Mucosa of descending colon (tissue), 3 donors: ENCODE measurements around the gene C2orf92. TPM values are rescaled to one million over a fixed set of nuclear protein-coding genes. Genes with fewer than 3 reads are reported as not detected.

ENCODE experiments used
- ATAC-seq: fragments of 200-7000 bp; cut with Tn5 transposase; one replicate; pipeline ENCODE4 v1.9.1; 2020; ENCODE audit warnings: mild to moderate bottlenecking, moderate library complexity
- DNase-seq, 3 donors: peaks; one replicate each; pipeline ENCODE4 v3.0.0-alpha.2; 2020
- H3K36me3 ChIP-seq: fragments of 200-600 bp; one replicate; pipeline ENCODE4 v1.8.0; 2021; ENCODE audit warnings: low read depth, mild to moderate bottlenecking
- H3K4me1 ChIP-seq: fragments of 200-600 bp; one replicate; pipeline ENCODE4 v1.8.0; 2021; ENCODE audit warnings: low read depth, mild to moderate bottlenecking
- H3K4me3 ChIP-seq: fragments of 200-600 bp; one replicate; pipeline ENCODE4 v1.8.0; 2021; ENCODE audit warnings: mild to moderate bottlenecking
- H3K9me3 ChIP-seq: fragments of 200-600 bp; one replicate; pipeline ENCODE4 v1.8.0; 2021; ENCODE audit warnings: mild to moderate bottlenecking
- CTCF ChIP-seq: fragments of 200-600 bp; IDR thresholded peaks from one replicate; pipeline ENCODE4 v1.8.0; 2022; ENCODE audit warnings: antibody characterized with exemption, mild to moderate bottlenecking
- intact Hi-C, 2 donors: fragments of 100-400 bp; cut with DNase I in 1 of 2; cut with micrococcal nuclease in 1 of 2; formaldehyde crosslinking; loops; one replicate each; pipeline versions ENCODE4 v1.11.0 to v1.11.1; 2022; cut with DNase I, micrococcal nuclease
- total RNA-seq, 3 donors: library from RNA; stranded (reverse); fragmentation: NEBNext Ultra II Directional in 2 of 3; extraction: Animal tissue kit (Norgen Biotek cat#: 25700) in 2 of 3; gene quantifications; one replicate each; pipeline versions ENCODE4 v1.2.1 to v1.2.4, GENCODE V29; 2021 to 2023
- donor health status: DM: no; HTN: no; CAD: no; lungs with moderate emphysema.
- donor health status: DM: no; HTN: no; CAD: no.
- donor health status: DM: no; HTN: yes; CAD: no.

C2orf92 gene
- total RNA-seq, 3 donors from 2014 or later: 8.7 to 12.5 (median 11.7) TPM

- no peak for TF ChIP-seq CTCF
- H3K4me3 ChIP-seq: no peak overlapping the region
- DNase-seq (no peak), ATAC-seq (no peak)
- no peaks in the 10 kb centered on the region for H3K9me3 ChIP-seq
- intact Hi-C loops: loop anchor here in 1 of 2 donors (10.0 kb wide), 1 partner anchor 99 kb away; no protein-coding TSS in a partner anchor
- H3K36me3 ChIP-seq: no peaks in the 10 kb centered on the region
- no peaks in the 10 kb centered on the region for H3K4me1 ChIP-seq
Observed at GRCh38 chr2:97693476-97693875, 24.0 kb downstream of the C2orf92 start.

- no peaks in the 10 kb centered on the region for H3K9me3 ChIP-seq
- no peak for ATAC-seq
- no peak overlapping the region for H3K4me3 ChIP-seq
- no peak for TF ChIP-seq CTCF
- no peaks in the 10 kb centered on the region for H3K4me1 ChIP-seq
- intact Hi-C loops: loop anchor here (5.0 to 10.0 kb wide), 2 partner anchors 101 to 103 kb away; no protein-coding TSS in a partner anchor
- no peak for DNase-seq
- no peaks in the 10 kb centered on the region for H3K36me3 ChIP-seq
Observed at GRCh38 chr2:97695744-97696143, 26.2 kb downstream of the C2orf92 start.

GRCh38 chr2:97697252-97698235 lies 28.0 kb downstream of the C2orf92 start:
- Histone ChIP-seq H3K4me3 (no peak overlapping the region), H3K36me3 (no peaks in the 10 kb centered on the region), H3K4me1 (no peaks in the 10 kb centered on the region), H3K9me3 (no peaks in the 10 kb centered on the region)
- ATAC-seq (peak; percentile 97), DNase-seq (peak; percentile 89 to 99 (median 93))
- intact Hi-C loops: loop anchor here (5.0 to 10.0 kb wide), 2 partner anchors 103 to 105 kb away; no protein-coding TSS in a partner anchor
- TF ChIP-seq CTCF: peak; percentile 87

- H3K9me3 ChIP-seq: no peaks in the 10 kb centered on the region
- DNase-seq: no peak
- ATAC-seq: no peak
- no peak for TF ChIP-seq CTCF
- no peaks in the 10 kb centered on the region for H3K4me1 ChIP-seq
- intact Hi-C loops: loop anchor here (5.0 to 10.0 kb wide), 2 partner anchors 104 to 106 kb away; no protein-coding TSS in a partner anchor
- no peak overlapping the region for H3K4me3 ChIP-seq
- no peaks in the 10 kb centered on the region for H3K36me3 ChIP-seq
Observed at GRCh38 chr2:97698530-97698929, 29.0 kb downstream of the C2orf92 start.

- Histone ChIP-seq H3K9me3 (no peaks in the 10 kb centered on the region), H3K4me3 (no peak overlapping the region), H3K4me1 (no peaks in the 10 kb centered on the region), H3K36me3 (no peaks in the 10 kb centered on the region)
- peak in 2 of 3 donors; percentile 56 to 85 for DNase-seq
- ATAC-seq: peak; percentile 82
- peak; percentile 46 for TF ChIP-seq CTCF
- intact Hi-C loops: loop anchor here (5.0 to 10.0 kb wide), 2 partner anchors 105 to 108 kb away; no protein-coding TSS in a partner anchor
Observed at GRCh38 chr2:97699765-97700444, 30.4 kb downstream of the C2orf92 start.
